Inflammatory macrophage treated with lipopolysaccharide for 1 hour (primary cell): Measurements from ENCODE around the gene CAMLG.

Experiments used
- DNase-seq, 2 donors: peaks; one replicate each; pipeline ENCODE4 v3.0.0-alpha.2; 2020 to 2022

Gene CAMLG

GRCh38 chr5:134784241-134784920 lies 46.0 kb downstream of the CAMLG start:
- DNase-seq = no peak

- DNase-seq = no peak
These were observed 46.7 kb downstream of the CAMLG start for GRCh38 chr5:134784946-134785620.

- DNase-seq = no peak
These were observed 49.3 kb downstream of the CAMLG start for GRCh38 chr5:134787692-134788091.

GRCh38 chr5:134791580-134791979 lies 53.2 kb downstream of the CAMLG start:
- DNase-seq = no peak

- no peak for DNase-seq
These were observed 53.9 kb downstream of the CAMLG start for GRCh38 chr5:134792286-134792685.

GRCh38 chr5:134793111-134793510 lies 54.8 kb downstream of the CAMLG start:
- no peak for DNase-seq

- no peak for DNase-seq
These were observed 55.7 kb downstream of the CAMLG start for GRCh38 chr5:134794082-134794481.

GRCh38 chr5:134794819-134795218 lies 56.5 kb downstream of the CAMLG start:
- DNase-seq = no peak

GRCh38 chr5:134798468-134798867 lies 60.1 kb downstream of the CAMLG start:
- DNase-seq = no peak
